Right lobe of liver (tissue), 6 donors: ENCODE measurements around the gene ALDOC. TPM values are rescaled to one million over a fixed set of nuclear protein-coding genes. Genes with fewer than 3 reads are reported as not detected.

ENCODE experiments used
- ATAC-seq, 4 donors: fragments of 200-7000 bp; cut with Tn5 transposase; one replicate each; pipeline ENCODE4 v1.9.1; 2020; ENCODE audit warnings: mild to moderate bottlenecking in 4 of 4, moderate library complexity in 4 of 4
- DNase-seq, 3 donors: peaks; one replicate each; pipeline ENCODE4 v3.0.0-alpha.2; 2020
- H3K27ac ChIP-seq, 3 donors: fragments of 200-600 bp; one replicate each; pipeline ENCODE4 v1.8.0; 2022
- H3K27me3 ChIP-seq, 2 donors: fragments of 200-600 bp; one replicate each; pipeline ENCODE4 v1.8.0; 2022
- H3K36me3 ChIP-seq, 4 donors: fragments of 200-600 bp; sonication (generic) in 1 of 4; one replicate each; pipeline versions ENCODE4 v1.5.1 to v1.8.0; 2017 to 2022; ENCODE audit warnings: control low read depth in 1 of 4
- H3K4me1 ChIP-seq, 4 donors: fragments of 200-600 bp; sonication (generic) in 1 of 4; one replicate each; pipeline versions ENCODE4 v1.5.1 to v1.8.0; 2017 to 2022; ENCODE audit warnings: control low read depth in 1 of 4
- H3K4me3 ChIP-seq, 3 donors: fragments of 200-600 bp; one replicate each; pipeline ENCODE4 v1.8.0; 2022
- H3K9me3 ChIP-seq, 4 donors: fragments of 200-600 bp; sonication (generic) in 1 of 4; one replicate each; pipeline versions ENCODE4 v1.5.1 to v1.8.0; 2017 to 2022; ENCODE audit warnings: control low read depth in 1 of 4
- CTCF ChIP-seq, 4 donors: fragments of 200-600 bp in 3 of 4; fragments of 450-650 bp in 1 of 4; IDR thresholded peaks; one replicate each; pipeline versions ENCODE4 v1.5.1 to v1.8.0; 2016 to 2022; ENCODE audit warnings: antibody characterized with exemption in 4 of 4, mild to moderate bottlenecking in 2 of 4
- POLR2A ChIP-seq: fragments of 450-650 bp; IDR thresholded peaks from one replicate; pipeline ENCODE4 v1.6.1; 2017; ENCODE audit warnings: antibody characterized with exemption, mild to moderate bottlenecking
- WGBS: methylation state at CpG from one replicate; pipeline ENCODE4 v1.1.6; 2018; ENCODE audit warnings: low coverage, low lambda C conversion rate; ENCODE audit not compliant: insufficient coverage; ENCODE audit errors: missing lambda C conversion rate; 5-methylcytosine and 5-hydroxymethylcytosine counted together
- intact Hi-C, 2 donors: fragments of 100-400 bp; cut with DNase I; formaldehyde crosslinking; loops; one replicate each; pipeline versions ENCODE4 v1.11.2 to v1.14.1; 2022
- total RNA-seq, 6 experiments: library from RNA; depleted of rRNA in 2 of 6; stranded (reverse); fragments of >200 nt in 2 of 6; fragmentation: NEBNext Ultra II Directional in 3 of 6; extraction: Animal tissue kit (Norgen Biotek cat#: 25700) in 3 of 6; gene quantifications; one replicate each; pipeline versions ENCODE4 v1.1.0 to v1.2.4, GENCODE V29; 2016 to 2023
- donor health status: DM: no; HTN: yes; CAD: no.
- donor health status: DM: no; HTN: no; CAD: no.
- donor health status: DM: no; HTN: no; CAD: no.
- donor health status: DM: no; HTN: yes; CAD: no.
- donor health status: DM: no; HTN: yes; CAD: no.

ALDOC gene
- total RNA-seq, 6 experiments from 2014 or later, result 36.0 to 76.6 (median 48.9) TPM

DNA sequence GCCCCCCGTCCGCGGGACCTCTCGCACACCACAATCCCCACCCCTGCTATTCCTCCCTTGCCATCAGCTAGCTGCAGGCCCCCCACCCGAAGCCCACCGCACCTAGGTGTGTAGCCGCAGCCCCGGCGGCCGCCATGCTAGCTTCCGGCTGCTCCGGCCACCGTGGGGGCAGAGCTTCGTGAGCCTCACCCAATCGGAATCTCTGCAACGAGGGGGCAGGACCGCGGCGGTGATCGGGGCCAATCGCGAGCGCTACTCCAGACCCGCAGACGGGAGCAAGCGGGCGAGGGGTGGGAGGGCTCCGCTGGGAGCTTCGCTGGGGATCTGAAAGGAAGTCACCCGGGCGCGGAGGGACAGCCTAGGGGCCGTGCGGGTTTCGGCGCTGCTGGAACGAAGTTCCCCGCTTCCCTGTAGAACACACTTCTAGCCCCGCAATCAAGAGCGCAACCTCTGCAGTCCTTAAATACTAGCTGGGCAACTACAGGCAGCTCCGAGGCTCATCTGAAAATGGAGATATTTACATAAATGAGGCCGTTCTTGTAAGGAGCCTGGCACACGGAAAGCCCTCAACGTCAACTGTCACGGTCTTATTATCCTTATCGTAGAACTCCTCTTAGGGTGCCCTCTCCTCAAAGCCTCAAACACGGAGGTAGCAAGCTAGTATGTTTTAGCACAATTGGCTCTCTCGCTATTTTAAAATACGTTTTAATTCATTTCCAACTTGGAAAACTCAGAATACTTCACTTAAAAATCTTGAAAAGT lies 5.2 kb downstream of the ALDOC start, which contains the start of gene PIGS:
TSS of gene PIGS (minus strand) at position 164 of the 762 bp plus-strand sequence. CDS start at position 136, 28 bp downstream.
- Histone ChIP-seq H3K4me1 (peaks cover 0 to 27% (median 11%) of the 10 kb centered on the region in 4 donors), H3K27me3 (no peaks in the 10 kb centered on the region), H3K36me3 (peaks cover 0 to 8% (median 0%) of the 10 kb centered on the region in 4 donors), H3K4me3 (peak within 1 kb of the TSS; percentile 73 to 99 (median 98)), H3K27ac (peak within 1 kb of the TSS; percentile 66 to 83 (median 70)), H3K9me3 (no peaks in the 10 kb centered on the region)
- TF ChIP-seq CTCF (IDR thresholded peaks at IDR 0.05), result no peak
- peak; percentile 75 for TF ChIP-seq POLR2A
- ATAC-seq, result peak; percentile 96 to 99 (median 98)
- WGBS, result 1% methylated on average over 24 of the region's 49 CpGs
- intact Hi-C loops, result no loop called here
- peak; percentile 97 to 98 (median 97) for DNase-seq

- peaks cover 0 to 24% (median 11%) of the 10 kb centered on the region in 4 donors for H3K4me1 ChIP-seq
- peak; percentile 61 to 69 (median 64) for ATAC-seq
- 0% methylated on average over 7 of the region's 39 CpGs for WGBS
Measured at GRCh38 chr17:28570716-28571360, 5.9 kb downstream of the ALDOC start.

DNA sequence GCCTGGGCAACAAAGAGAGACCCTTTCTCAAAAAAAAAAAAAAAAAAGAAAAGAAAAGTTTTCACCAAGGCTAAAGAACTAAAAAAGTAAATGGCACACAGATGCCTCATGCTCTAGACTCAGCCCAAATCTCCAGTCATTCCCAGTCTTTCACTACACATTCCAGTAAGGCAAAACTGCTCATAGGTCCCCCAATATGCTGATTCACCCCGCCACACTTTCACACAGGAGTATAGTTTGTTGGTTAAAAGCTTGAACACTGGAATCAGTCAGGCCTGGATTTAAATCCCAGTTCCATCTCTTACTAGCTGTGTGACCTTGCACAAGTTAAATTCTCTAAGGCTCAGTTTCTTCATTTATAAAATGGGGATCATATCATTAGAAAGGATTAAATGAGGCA lies 7.2 kb downstream of the ALDOC start:
- no peaks in the 10 kb centered on the region for H3K27me3 ChIP-seq
- no peak overlapping the region for H3K4me3 ChIP-seq
- WGBS, result 100% methylated on average over 1 of the region's 1 CpG
- peaks cover 0 to 6% (median 0%) of the 10 kb centered on the region in 4 donors for H3K36me3 ChIP-seq
- no peak overlapping the region for H3K27ac ChIP-seq
- TF ChIP-seq CTCF (IDR thresholded peaks at IDR 0.05) (no peak), POLR2A (no peak)
- peaks cover 0 to 21% (median 11%) of the 10 kb centered on the region in 4 donors for H3K4me1 ChIP-seq
- DNase-seq (no peak), ATAC-seq (no peak)
- intact Hi-C loops, result no loop called here
- no peaks in the 10 kb centered on the region for H3K9me3 ChIP-seq

More at GRCh38 chr17:28570716-28571360, 5.9 kb downstream of the ALDOC start:
- Histone ChIP-seq H3K27ac (peak overlapping the region; percentile 66 to 83 (median 70)), H3K9me3 (no peaks in the 10 kb centered on the region), H3K27me3 (no peaks in the 10 kb centered on the region), H3K4me3 (peak overlapping the region; percentile 73 to 99 (median 98)), H3K36me3 (peaks cover 0 to 8% (median 0%) of the 10 kb centered on the region in 4 donors)
- TF ChIP-seq CTCF (IDR thresholded peaks at IDR 0.05), result no peak
- no peak for TF ChIP-seq POLR2A
- peak in 2 of 3 donors; percentile 65 to 68 for DNase-seq
- intact Hi-C loops, result no loop called here

- H3K9me3 ChIP-seq, result no peaks in the 10 kb centered on the region
- H3K36me3 ChIP-seq, result peaks cover 0 to 10% (median 3%) of the 10 kb centered on the region in 4 donors
- intact Hi-C loops, result no loop called here
- no peak for TF ChIP-seq POLR2A
- no peak for TF ChIP-seq CTCF (IDR thresholded peaks at IDR 0.05)
- H3K27ac ChIP-seq, result no peak overlapping the region
- H3K4me3 ChIP-seq, result no peak overlapping the region
- H3K27me3 ChIP-seq, result no peaks in the 10 kb centered on the region
- ATAC-seq (no peak), DNase-seq (no peak)
- H3K4me1 ChIP-seq, result peaks cover 0 to 21% (median 11%) of the 10 kb centered on the region in 4 donors
- 69% methylated on average over 3 of the region's 3 CpGs for whole genome bisulfite sequencing
Measured at GRCh38 chr17:28567604-28568003, 9.1 kb downstream of the ALDOC start.
